NCI-H128 (cell line): ENCODE results near the gene IL24.
"Not testable (repeated sequence)": the region's sequence is repeated elsewhere in the genome, so short reads cannot be mapped to it uniquely, and the experiment has no call there.

Source experiments
- DNase-seq: peaks from one replicate; lab custom pipeline; 2025; ENCODE audit not compliant: unreplicated experiment; lab: John Stamatoyannopoulos, UW

IL24 gene

GRCh38 chr1:206897175-206897574 is at the start of gene IL24:
TSS of gene IL24 (plus strand) at chr1:206897443. CDS start at chr1:206897833, 390 bp downstream.
- no peak for DNase-seq

GRCh38 chr1:206847946-206848345 is 49.3 kb upstream of the IL24 start:
- no peak for DNase-seq

- DNase-seq: no peak
Measured at GRCh38 chr1:206850401-206850800, 46.8 kb upstream of the IL24 start.

- DNase-seq: no peak
Measured at GRCh38 chr1:206851341-206852010, 45.8 kb upstream of the IL24 start.

- not testable (repeated sequence) for DNase-seq
Measured at GRCh38 chr1:206852662-206853061, 44.6 kb upstream of the IL24 start.

GRCh38 chr1:206853696-206854095 is 43.5 kb upstream of the IL24 start:
- DNase-seq: not testable (repeated sequence)

GRCh38 chr1:206854401-206855129 is 42.7 kb upstream of the IL24 start:
- DNase-seq: no peak

- DNase-seq: no peak
Measured at GRCh38 chr1:206855859-206856258, 41.4 kb upstream of the IL24 start.

GRCh38 chr1:206856674-206857464 is 40.4 kb upstream of the IL24 start:
- DNase-seq: no peak

GRCh38 chr1:206859082-206859521 is 38.1 kb upstream of the IL24 start:
- DNase-seq: no peak

GRCh38 chr1:206860165-206860564 is 37.1 kb upstream of the IL24 start:
- no peak for DNase-seq

GRCh38 chr1:206863266-206863665 is 34.0 kb upstream of the IL24 start:
- no peak for DNase-seq

GRCh38 chr1:206864939-206865671 is 32.1 kb upstream of the IL24 start, which contains the start of gene IL20:
TSS of gene IL20 (plus strand) at chr1:206865623. CDS start at chr1:206865853, 230 bp downstream.
- DNase-seq: peak; percentile 71

GRCh38 chr1:206866062-206866461 is 31.2 kb upstream of the IL24 start:
- DNase-seq: no peak

- DNase-seq: no peak
Measured at GRCh38 chr1:206867239-206867638, 30.0 kb upstream of the IL24 start.

GRCh38 chr1:206867716-206868115 is 29.5 kb upstream of the IL24 start:
- no peak for DNase-seq

- no peak for DNase-seq
Measured at GRCh38 chr1:206868264-206868663, 29.0 kb upstream of the IL24 start.

- no peak for DNase-seq
Measured at GRCh38 chr1:206872139-206872538, 25.1 kb upstream of the IL24 start.

- DNase-seq: no peak
Measured at GRCh38 chr1:206873603-206874188, 23.5 kb upstream of the IL24 start.

GRCh38 chr1:206875752-206876377 is 21.4 kb upstream of the IL24 start:
- DNase-seq: no peak
